ENCODE measurements around the gene TMA7. TPM values are rescaled to one million over a fixed set of nuclear protein-coding genes. Genes with fewer than 3 reads are reported as not detected.

The TMA7 gene
- total and polyA plus RNA-seq, 2 of the 13 experiments (the other 11 are each of a cell fraction or from before 2014, with no cell fraction given) = 100 to 486 TPM

DNA sequence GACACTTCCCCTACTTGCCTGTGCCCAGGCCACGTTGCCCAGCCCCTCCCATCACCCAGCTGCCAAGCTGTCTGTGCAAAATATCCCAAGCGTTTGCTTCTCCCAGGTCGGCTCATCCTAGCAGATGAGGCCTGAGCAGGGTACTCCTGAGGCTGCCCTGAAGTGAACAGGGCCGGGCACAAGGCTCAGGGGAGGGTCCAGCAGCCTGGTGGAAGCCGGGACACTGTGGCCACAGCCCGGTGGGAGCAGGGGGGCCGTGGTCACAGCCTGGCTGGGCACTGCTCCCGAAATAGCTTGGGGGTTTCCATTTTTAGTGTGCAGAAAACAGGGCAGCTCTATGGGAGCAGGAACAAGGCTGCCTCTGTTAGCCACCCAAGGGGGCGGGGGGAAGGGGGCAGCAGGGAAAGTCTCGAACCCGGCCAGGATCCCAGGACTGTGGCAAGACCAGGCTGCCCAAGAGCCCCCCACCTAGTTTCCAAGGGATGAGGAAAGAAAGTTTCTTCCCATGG, 13.6 kb upstream of the TMA7 start (continued):
- TF ChIP-seq, protein P1, sequence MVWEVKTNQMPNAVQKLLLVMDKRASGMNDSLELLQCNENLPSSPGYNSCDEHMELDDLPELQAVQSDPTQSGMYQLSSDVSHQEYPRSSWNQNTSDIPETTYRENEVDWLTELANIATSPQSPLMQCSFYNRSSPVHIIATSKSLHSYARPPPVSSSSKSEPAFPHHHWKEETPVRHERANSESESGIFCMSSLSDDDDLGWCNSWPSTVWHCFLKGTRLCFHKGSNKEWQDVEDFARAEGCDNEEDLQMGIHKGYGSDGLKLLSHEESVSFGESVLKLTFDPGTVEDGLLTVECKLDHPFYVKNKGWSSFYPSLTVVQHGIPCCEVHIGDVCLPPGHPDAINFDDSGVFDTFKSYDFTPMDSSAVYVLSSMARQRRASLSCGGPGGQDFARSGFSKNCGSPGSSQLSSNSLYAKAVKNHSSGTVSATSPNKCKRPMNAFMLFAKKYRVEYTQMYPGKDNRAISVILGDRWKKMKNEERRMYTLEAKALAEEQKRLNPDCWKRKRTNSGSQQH (CRISPR knock-in tag; IDR thresholded peaks at IDR 0.05; ENCODE audit: low read depth) = no peak
- TF ChIP-seq MATR3 (CRISPR knock-in tag; IDR thresholded peaks at IDR 0.05) (no peak), TBX2 (CRISPR knock-in tag; IDR thresholded peaks at IDR 0.05; ENCODE audit: borderline replicate concordance) (peak; percentile 55; the same call in 1 of the 2 replicates), CCAR2 (optimal IDR thresholded peaks at IDR 0.05; ENCODE audit: low read depth, low read length) (no peak), ZNF703 (CRISPR knock-in tag; IDR thresholded peaks at IDR 0.05; ENCODE audit: borderline replicate concordance) (no peak), ZNF747 (CRISPR knock-in tag; IDR thresholded peaks at IDR 0.05; ENCODE audit: borderline replicate concordance) (no peak), TOE1 (CRISPR knock-in tag; IDR thresholded peaks at IDR 0.05) (no peak), ZNF274 (CRISPR knock-in tag; IDR thresholded peaks at IDR 0.05) (peak; percentile 15; the same call in 1 of the 2 replicates)
- TF ChIP-seq, protein P2, sequence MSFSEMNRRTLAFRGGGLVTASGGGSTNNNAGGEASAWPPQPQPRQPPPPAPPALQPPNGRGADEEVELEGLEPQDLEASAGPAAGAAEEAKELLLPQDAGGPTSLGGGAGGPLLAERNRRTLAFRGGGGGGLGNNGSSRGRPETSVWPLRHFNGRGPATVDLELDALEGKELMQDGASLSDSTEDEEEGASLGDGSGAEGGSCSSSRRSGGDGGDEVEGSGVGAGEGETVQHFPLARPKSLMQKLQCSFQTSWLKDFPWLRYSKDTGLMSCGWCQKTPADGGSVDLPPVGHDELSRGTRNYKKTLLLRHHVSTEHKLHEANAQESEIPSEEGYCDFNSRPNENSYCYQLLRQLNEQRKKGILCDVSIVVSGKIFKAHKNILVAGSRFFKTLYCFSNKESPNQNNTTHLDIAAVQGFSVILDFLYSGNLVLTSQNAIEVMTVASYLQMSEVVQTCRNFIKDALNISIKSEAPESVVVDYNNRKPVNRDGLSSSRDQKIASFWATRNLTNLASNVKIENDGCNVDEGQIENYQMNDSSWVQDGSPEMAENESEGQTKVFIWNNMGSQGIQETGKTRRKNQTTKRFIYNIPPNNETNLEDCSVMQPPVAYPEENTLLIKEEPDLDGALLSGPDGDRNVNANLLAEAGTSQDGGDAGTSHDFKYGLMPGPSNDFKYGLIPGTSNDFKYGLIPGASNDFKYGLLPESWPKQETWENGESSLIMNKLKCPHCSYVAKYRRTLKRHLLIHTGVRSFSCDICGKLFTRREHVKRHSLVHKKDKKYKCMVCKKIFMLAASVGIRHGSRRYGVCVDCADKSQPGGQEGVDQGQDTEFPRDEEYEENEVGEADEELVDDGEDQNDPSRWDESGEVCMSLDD (CRISPR knock-in tag; IDR thresholded peaks at IDR 0.05; ENCODE audit: borderline replicate concordance) = no peak
- TF ChIP-seq, protein P3, sequence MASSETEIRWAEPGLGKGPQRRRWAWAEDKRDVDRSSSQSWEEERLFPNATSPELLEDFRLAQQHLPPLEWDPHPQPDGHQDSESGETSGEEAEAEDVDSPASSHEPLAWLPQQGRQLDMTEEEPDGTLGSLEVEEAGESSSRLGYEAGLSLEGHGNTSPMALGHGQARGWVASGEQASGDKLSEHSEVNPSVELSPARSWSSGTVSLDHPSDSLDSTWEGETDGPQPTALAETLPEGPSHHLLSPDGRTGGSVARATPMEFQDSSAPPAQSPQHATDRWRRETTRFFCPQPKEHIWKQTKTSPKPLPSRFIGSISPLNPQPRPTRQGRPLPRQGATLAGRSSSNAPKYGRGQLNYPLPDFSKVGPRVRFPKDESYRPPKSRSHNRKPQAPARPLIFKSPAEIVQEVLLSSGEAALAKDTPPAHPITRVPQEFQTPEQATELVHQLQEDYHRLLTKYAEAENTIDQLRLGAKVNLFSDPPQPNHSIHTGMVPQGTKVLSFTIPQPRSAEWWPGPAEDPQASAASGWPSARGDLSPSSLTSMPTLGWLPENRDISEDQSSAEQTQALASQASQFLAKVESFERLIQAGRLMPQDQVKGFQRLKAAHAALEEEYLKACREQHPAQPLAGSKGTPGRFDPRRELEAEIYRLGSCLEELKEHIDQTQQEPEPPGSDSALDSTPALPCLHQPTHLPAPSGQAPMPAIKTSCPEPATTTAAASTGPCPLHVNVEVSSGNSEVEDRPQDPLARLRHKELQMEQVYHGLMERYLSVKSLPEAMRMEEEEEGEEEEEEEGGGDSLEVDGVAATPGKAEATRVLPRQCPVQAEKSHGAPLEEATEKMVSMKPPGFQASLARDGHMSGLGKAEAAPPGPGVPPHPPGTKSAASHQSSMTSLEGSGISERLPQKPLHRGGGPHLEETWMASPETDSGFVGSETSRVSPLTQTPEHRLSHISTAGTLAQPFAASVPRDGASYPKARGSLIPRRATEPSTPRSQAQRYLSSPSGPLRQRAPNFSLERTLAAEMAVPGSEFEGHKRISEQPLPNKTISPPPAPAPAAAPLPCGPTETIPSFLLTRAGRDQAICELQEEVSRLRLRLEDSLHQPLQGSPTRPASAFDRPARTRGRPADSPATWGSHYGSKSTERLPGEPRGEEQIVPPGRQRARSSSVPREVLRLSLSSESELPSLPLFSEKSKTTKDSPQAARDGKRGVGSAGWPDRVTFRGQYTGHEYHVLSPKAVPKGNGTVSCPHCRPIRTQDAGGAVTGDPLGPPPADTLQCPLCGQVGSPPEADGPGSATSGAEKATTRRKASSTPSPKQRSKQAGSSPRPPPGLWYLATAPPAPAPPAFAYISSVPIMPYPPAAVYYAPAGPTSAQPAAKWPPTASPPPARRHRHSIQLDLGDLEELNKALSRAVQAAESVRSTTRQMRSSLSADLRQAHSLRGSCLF (CRISPR knock-in tag; IDR thresholded peaks at IDR 0.05; ENCODE audit: borderline replicate concordance) = no peak
- TF ChIP-seq, protein P4, sequence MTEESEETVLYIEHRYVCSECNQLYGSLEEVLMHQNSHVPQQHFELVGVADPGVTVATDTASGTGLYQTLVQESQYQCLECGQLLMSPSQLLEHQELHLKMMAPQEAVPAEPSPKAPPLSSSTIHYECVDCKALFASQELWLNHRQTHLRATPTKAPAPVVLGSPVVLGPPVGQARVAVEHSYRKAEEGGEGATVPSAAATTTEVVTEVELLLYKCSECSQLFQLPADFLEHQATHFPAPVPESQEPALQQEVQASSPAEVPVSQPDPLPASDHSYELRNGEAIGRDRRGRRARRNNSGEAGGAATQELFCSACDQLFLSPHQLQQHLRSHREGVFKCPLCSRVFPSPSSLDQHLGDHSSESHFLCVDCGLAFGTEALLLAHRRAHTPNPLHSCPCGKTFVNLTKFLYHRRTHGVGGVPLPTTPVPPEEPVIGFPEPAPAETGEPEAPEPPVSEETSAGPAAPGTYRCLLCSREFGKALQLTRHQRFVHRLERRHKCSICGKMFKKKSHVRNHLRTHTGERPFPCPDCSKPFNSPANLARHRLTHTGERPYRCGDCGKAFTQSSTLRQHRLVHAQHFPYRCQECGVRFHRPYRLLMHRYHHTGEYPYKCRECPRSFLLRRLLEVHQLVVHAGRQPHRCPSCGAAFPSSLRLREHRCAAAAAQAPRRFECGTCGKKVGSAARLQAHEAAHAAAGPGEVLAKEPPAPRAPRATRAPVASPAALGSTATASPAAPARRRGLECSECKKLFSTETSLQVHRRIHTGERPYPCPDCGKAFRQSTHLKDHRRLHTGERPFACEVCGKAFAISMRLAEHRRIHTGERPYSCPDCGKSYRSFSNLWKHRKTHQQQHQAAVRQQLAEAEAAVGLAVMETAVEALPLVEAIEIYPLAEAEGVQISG (CRISPR knock-in tag; IDR thresholded peaks at IDR 0.05) = no peak
